Natural killer cell treated with Interleukin-12 subunit alpha and Interleukin-12 subunit beta and Interleukin-15 and Interleukin-18, amount 100 ng/mL, for 72 hours (primary cell): ENCODE measurements around the gene IGFL3. TPM values are rescaled to one million over a fixed set of nuclear protein-coding genes. Genes with fewer than 3 reads are reported as not detected.

ENCODE experiments used
- ATAC-seq, 2 donors: fragments of 150-1000 bp; cut with Tn5 transposase in 1 of 2; sonication (Bioruptor Pico), chemical (Tn5 transposase) in 1 of 2; 2 replicates each; pipeline ENCODE4 v1.10.0; 2021
- DNase-seq: peaks from one replicate; pipeline ENCODE4 v3.0.0; 2022; ENCODE audit warnings: low spot score
- H3K27ac Mint-ChIP-seq, 2 donors: 1 replicate in 1 of 2; 2 replicates in 1 of 2; pipeline ENCODE4 v1.8.0; 2022; ENCODE audit warnings: mixed read lengths in 2 of 2, mild to moderate bottlenecking in 1 of 2, moderate library complexity in 1 of 2
- H3K27me3 Mint-ChIP-seq, 2 donors: 1 replicate in 1 of 2; 2 replicates in 1 of 2; pipeline ENCODE4 v1.8.0; 2022; ENCODE audit warnings: mixed read lengths in 2 of 2
- H3K36me3 Mint-ChIP-seq: one replicate; pipeline ENCODE4 v1.8.0; 2022; ENCODE audit warnings: mixed read lengths
- H3K4me1 Mint-ChIP-seq, 2 donors: 1 replicate in 1 of 2; 2 replicates in 1 of 2; pipeline ENCODE4 v1.8.0; 2022; ENCODE audit warnings: low read depth in 2 of 2, mixed read lengths in 2 of 2, mild to moderate bottlenecking in 1 of 2
- H3K4me3 Mint-ChIP-seq: one replicate; pipeline ENCODE4 v1.8.0; 2022; ENCODE audit warnings: mixed read lengths
- H3K9me3 Mint-ChIP-seq: 2 replicates; pipeline ENCODE4 v1.8.0; 2022; ENCODE audit warnings: mixed read lengths
- total RNA-seq, 2 donors: library from RNA; stranded (reverse); gene quantifications; one replicate each; pipeline ENCODE4 v1.2.3, GENCODE V29; 2022

IGFL3 gene
- total RNA-seq, 2 donors from 2014 or later: not detected

GRCh38 chr19:46137915-46138473 lies 13.5 kb upstream of the IGFL3 start:
- Mint-ChIP-seq H3K4me1 (no peaks in the 10 kb centered on the region), H3K4me3 (no peak overlapping the region), H3K27me3 (peaks cover 35 to 57% of the 10 kb centered on the region in 2 donors), H3K36me3 (no peaks in the 10 kb centered on the region), H3K9me3 (no peaks in the 10 kb centered on the region), H3K27ac (no peak overlapping the region)
- no peak for ATAC-seq
- no peak for DNase-seq

DNA sequence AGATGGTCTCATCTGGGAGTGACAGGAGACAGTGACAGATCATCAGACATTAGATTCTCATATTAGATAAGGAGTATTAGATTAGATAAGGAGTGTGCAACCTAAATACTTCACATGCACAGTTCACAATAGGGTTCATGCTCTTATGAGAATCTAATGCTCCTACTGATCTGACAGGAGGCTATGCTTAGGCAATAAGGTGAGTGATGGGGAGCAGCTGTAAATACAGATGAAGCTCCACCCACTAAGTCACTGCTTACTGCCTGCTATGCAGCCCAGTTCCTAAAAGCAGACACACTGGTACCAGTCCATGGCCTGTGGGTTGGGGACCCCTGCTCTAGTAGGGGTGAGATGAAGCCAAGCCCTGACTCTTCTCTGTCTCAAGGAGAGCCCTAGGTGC lies 10.0 kb upstream of the IGFL3 start:
- DNase-seq (no peak), ATAC-seq (no peak)
- Mint-ChIP-seq H3K27ac (no peak overlapping the region), H3K9me3 (no peaks in the 10 kb centered on the region), H3K27me3 (peaks cover 42 to 67% of the 10 kb centered on the region in 2 donors), H3K36me3 (no peaks in the 10 kb centered on the region), H3K4me1 (no peaks in the 10 kb centered on the region), H3K4me3 (no peak overlapping the region)

DNA sequence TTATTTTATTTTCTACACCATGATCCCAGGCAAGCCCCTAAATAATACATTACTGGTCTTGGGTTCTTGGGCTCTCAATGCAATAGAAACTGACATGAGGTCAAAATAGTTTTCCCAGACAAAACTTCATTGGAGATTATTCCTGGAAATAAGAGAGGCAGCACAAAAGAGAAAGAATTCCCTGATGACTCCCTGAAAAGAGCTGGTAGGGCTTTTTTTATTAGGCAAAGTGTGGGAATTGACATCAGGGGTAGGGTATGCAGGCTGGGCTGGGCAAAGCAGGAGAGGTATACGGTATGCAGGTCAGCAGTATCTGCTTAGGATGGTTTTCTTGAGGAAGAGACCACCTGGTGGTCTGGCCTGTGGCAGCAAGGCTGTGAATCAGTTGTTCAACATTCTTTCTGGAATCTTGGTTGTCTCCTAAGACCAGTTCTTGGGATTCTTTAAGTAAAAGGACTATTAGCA lies 9.3 kb upstream of the IGFL3 start:
- Mint-ChIP-seq H3K4me1 (no peaks in the 10 kb centered on the region), H3K9me3 (no peaks in the 10 kb centered on the region), H3K27me3 (peaks cover 46 to 74% of the 10 kb centered on the region in 2 donors), H3K4me3 (no peak overlapping the region), H3K36me3 (no peaks in the 10 kb centered on the region), H3K27ac (no peak overlapping the region)
- ATAC-seq (no peak), DNase-seq (no peak)

- no peaks in the 10 kb centered on the region for H3K9me3 Mint-ChIP-seq
- H3K4me3 Mint-ChIP-seq: no peak overlapping the region
- H3K27ac Mint-ChIP-seq: no peak overlapping the region
- no peak for DNase-seq
- no peaks in the 10 kb centered on the region for H3K4me1 Mint-ChIP-seq
- peaks cover 46 to 78% of the 10 kb centered on the region in 2 donors for H3K27me3 Mint-ChIP-seq
- no peak for ATAC-seq
- no peaks in the 10 kb centered on the region for H3K36me3 Mint-ChIP-seq
Observed at GRCh38 chr19:46133101-46133627, 8.7 kb upstream of the IGFL3 start.

DNA sequence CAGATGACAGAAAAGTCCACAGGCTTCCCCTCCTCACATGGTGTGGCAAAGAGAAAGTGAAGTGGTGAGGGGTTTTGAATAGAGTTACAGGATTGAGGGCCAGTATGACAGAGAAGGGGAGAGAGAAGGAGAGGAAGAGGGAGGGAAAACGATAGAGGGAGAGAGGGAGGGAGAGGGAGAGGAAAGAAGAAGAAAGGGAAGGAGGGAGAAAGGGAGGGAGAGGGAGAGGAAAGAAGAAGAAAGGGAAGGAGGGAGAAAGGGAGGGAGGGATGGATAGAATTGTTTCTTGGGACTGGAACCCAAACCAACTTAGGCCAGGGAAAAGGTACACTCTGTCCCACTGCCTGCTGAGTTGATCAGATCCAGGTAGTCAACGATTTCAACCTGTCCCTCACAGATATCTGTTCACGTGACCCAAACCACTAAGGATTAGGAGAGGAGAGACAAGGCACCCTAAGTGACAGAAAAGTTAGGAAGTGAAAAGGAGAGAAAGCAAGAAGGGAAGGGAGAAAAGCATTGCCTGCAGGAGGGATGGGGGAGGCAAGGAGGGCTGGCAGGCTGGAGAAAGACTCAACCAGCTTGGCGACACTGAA lies 8.1 kb upstream of the IGFL3 start:
- Mint-ChIP-seq H3K27ac (no peak overlapping the region), H3K27me3 (peaks cover 44 to 78% of the 10 kb centered on the region in 2 donors), H3K4me3 (no peak overlapping the region), H3K36me3 (no peaks in the 10 kb centered on the region), H3K9me3 (no peaks in the 10 kb centered on the region), H3K4me1 (no peaks in the 10 kb centered on the region)
- DNase-seq (no peak), ATAC-seq (no peak)

GRCh38 chr19:46131485-46132143 lies 7.1 kb upstream of the IGFL3 start:
- Mint-ChIP-seq H3K4me1 (no peaks in the 10 kb centered on the region), H3K36me3 (no peaks in the 10 kb centered on the region), H3K9me3 (no peaks in the 10 kb centered on the region), H3K4me3 (no peak overlapping the region), H3K27ac (no peak overlapping the region), H3K27me3 (peaks cover 46 to 83% of the 10 kb centered on the region in 2 donors)
- ATAC-seq (no peak), DNase-seq (no peak)

DNA sequence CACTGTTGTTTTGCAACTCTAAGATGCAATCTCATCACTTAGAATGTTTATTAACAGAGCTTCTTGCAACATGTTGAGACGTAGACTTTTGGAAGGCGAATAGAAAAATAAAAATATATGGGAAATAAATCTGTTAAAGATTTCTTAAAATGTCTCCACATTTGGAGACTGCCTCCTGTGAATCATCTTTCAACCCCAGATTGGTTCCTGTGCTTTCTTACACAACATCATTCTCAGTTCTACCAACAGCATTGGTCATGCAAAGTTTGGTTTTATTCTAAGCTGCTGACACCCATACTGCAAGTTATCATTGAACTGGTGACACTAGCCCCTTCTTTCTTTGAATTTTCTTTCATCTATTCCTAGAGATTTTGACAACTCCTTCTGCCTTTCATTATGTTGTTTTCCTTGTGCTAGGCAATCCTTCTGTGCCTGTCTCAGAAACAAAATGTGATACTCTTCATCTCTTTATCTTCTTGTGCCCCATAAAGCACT lies 1.6 kb upstream of the IGFL3 start:
- no peaks in the 10 kb centered on the region for H3K4me1 Mint-ChIP-seq
- H3K27me3 Mint-ChIP-seq: peaks cover 47 to 56% of the 10 kb centered on the region in 2 donors
- DNase-seq (no peak), ATAC-seq (no peak)
- H3K4me3 Mint-ChIP-seq: no peak overlapping the region
- no peaks in the 10 kb centered on the region for H3K36me3 Mint-ChIP-seq
- H3K27ac Mint-ChIP-seq: no peak overlapping the region
- no peaks in the 10 kb centered on the region for H3K9me3 Mint-ChIP-seq

DNA sequence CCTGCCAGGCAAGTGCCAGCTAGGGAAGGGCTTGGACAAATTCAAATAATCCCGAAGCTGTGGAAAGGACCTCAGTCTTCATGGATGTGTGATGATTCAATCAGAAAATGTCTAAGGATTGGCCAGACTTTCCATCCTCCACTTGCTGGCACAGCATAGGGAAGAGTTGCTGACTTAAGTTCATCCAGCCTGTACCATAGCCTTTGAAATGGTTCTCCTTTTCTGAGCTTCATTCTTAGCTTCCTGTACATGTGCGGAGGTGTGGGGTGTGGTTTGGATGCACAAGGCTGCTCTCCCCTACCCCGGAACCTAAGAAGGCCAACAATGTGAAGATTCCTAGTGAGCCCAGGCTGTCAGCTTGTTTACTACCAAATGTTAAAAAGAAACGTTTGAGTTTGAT lies 959 bp upstream of the IGFL3 start:
- H3K27me3 Mint-ChIP-seq: peaks cover 44 to 59% of the 10 kb centered on the region in 2 donors
- no peaks in the 10 kb centered on the region for H3K4me1 Mint-ChIP-seq
- H3K4me3 Mint-ChIP-seq: no peak overlapping the region
- ATAC-seq (no peak), DNase-seq (no peak)
- H3K27ac Mint-ChIP-seq: no peak overlapping the region
- no peaks in the 10 kb centered on the region for H3K9me3 Mint-ChIP-seq
- no peaks in the 10 kb centered on the region for H3K36me3 Mint-ChIP-seq

GRCh38 chr19:46118136-46118535 lies 6.4 kb downstream of the IGFL3 start:
- no peak for DNase-seq
- Mint-ChIP-seq H3K9me3 (no peaks in the 10 kb centered on the region), H3K4me3 (no peak overlapping the region), H3K27ac (no peak overlapping the region), H3K36me3 (no peaks in the 10 kb centered on the region), H3K4me1 (no peaks in the 10 kb centered on the region), H3K27me3 (peaks cover 24 to 30% of the 10 kb centered on the region in 2 donors)
- no peak for ATAC-seq

DNA sequence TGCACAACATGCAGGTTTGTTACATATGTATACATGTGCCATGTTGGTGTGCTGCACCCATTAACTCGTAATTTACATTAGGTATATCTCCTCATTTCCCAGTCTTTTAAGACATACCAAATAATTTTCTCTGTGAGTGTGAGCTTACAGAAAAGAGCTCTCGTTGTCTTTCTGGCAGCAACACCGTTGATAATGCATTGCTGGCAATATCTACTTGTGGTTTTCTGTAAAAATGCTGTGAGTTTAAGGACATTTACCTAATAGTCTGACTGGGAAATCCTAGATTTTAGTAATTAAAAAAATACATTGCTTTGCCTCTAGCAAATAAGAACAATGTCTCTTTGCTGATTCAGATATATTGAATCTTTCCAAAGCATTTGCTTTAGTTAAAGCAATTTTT lies 8.4 kb downstream of the IGFL3 start:
- Mint-ChIP-seq H3K27ac (no peak overlapping the region), H3K27me3 (peaks cover 27 to 41% of the 10 kb centered on the region in 2 donors), H3K36me3 (no peaks in the 10 kb centered on the region), H3K4me3 (no peak overlapping the region), H3K4me1 (no peaks in the 10 kb centered on the region), H3K9me3 (no peaks in the 10 kb centered on the region)
- DNase-seq (no peak), ATAC-seq (no peak)

DNA sequence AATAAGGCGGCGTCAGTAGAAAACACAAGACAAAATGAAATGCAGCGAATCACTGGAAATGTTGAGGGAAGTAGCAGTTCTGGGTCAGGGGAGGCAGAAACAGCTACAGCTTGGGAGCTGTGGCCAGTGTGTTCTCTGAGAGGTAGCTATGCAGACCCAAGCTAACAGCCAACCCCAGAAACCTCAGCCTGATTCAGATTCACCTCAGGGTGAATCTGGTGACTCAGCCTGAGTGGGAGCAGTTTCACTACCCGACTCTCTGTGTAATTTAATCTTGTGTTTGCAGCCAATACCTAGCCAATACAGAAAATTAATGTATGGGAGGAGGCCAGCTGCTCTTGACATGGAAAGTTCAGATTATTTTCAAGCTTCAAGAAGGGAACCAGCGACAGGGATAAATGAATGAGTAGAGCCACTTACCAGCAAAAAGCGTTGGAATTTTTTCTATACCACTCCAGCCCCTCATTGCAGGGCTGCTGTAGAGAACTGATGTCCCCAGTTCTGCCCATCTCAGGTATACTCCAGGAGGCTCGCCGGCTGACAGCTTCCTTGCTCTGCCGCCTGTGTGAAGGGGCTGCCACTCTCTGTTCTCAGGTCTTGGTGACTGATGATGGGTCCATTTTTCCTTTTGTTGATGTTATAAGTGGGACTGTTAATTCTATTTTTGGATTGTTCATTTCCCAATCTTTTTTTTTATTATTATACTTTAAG lies 8.9 kb downstream of the IGFL3 start:
- no peak overlapping the region for H3K4me3 Mint-ChIP-seq
- no peak overlapping the region for H3K27ac Mint-ChIP-seq
- H3K9me3 Mint-ChIP-seq: no peaks in the 10 kb centered on the region

GRCh38 chr19:46113726-46114125 lies 10.8 kb downstream of the IGFL3 start:
- H3K4me3 Mint-ChIP-seq: no peak overlapping the region
- DNase-seq (no peak), ATAC-seq (no peak)
- no peaks in the 10 kb centered on the region for H3K4me1 Mint-ChIP-seq
- H3K27ac Mint-ChIP-seq: no peak overlapping the region
- no peaks in the 10 kb centered on the region for H3K9me3 Mint-ChIP-seq
- H3K36me3 Mint-ChIP-seq: no peaks in the 10 kb centered on the region
- peaks cover 29 to 33% of the 10 kb centered on the region in 2 donors for H3K27me3 Mint-ChIP-seq

More for the DNA sequence above, 8.9 kb downstream of the IGFL3 start:
- no peaks in the 10 kb centered on the region for H3K36me3 Mint-ChIP-seq
- peaks cover 30 to 39% of the 10 kb centered on the region in 2 donors for H3K27me3 Mint-ChIP-seq
- DNase-seq: no peak
- no peaks in the 10 kb centered on the region for H3K4me1 Mint-ChIP-seq
- ATAC-seq: peak; percentile 52 to 61

GRCh38 chr19:46112527-46112926 lies 12.0 kb downstream of the IGFL3 start:
- Mint-ChIP-seq H3K4me1 (no peaks in the 10 kb centered on the region), H3K4me3 (no peak overlapping the region), H3K27me3 (peaks cover 28 to 33% of the 10 kb centered on the region in 2 donors), H3K27ac (no peak overlapping the region), H3K36me3 (no peaks in the 10 kb centered on the region), H3K9me3 (no peaks in the 10 kb centered on the region)
- no peak for DNase-seq
- ATAC-seq: no peak
